ENCODE data around the gene ANKFN1. TPM values are rescaled to one million over a fixed set of nuclear protein-coding genes. Genes with fewer than 3 reads are reported as not detected.

ANKFN1 gene
- total RNA-seq, 2 experiments from 2014 or later, result not detected

GRCh38 chr17:56481659-56482058, 328.4 kb downstream of the ANKFN1 start:
- Mint-ChIP-seq H3K27me3 (peaks cover 21% of the 10 kb centered on the region), H3K4me1 (no peaks in the 10 kb centered on the region), H3K27ac (no peak overlapping the region), H3K4me3 (no peak overlapping the region), H3K36me3 (no peaks in the 10 kb centered on the region), H3K9me3 (ENCODE audit: low read depth) (no peaks in the 10 kb centered on the region)
- no peak for ATAC-seq
- no peak for DNase-seq
- CTCF ChIA-PET, result no interaction called here

DNA sequence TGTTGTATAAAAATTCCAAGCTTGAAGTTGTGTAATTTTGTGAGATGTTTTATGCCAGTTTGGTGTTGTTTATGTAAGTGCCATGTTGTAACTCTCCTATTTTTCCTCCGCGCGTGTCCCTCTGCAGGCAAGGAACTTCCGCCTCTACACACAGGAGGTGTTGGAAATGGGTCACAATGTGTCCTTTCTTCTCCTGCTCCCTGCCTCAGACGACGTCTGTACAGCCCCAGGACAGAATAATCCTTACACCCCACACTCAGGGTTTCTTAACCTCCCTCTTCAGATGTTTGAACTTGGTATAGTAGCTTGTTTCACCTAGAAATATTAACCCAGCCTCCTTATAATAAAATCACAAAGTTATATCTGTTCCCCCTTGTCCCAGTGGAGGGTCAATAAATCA, 329.0 kb downstream of the ANKFN1 start:
- no peak overlapping the region for H3K27ac Mint-ChIP-seq
- ATAC-seq, result no peak

GRCh38 chr17:56486732-56487131, 333.5 kb downstream of the ANKFN1 start:
- Mint-ChIP-seq H3K9me3 (ENCODE audit: low read depth) (no peaks in the 10 kb centered on the region), H3K27ac (no peak overlapping the region), H3K4me1 (no peaks in the 10 kb centered on the region), H3K4me3 (no peak overlapping the region), H3K36me3 (no peaks in the 10 kb centered on the region), H3K27me3 (peaks cover 25% of the 10 kb centered on the region)
- ATAC-seq (no peak), DNase-seq (no peak)
- CTCF ChIA-PET, result interaction anchor here (0.7 kb wide), 1 partner anchor 13 kb away, joined by 3 read pairs; no protein-coding TSS in a partner anchor

More for the DNA sequence above, 329.0 kb downstream of the ANKFN1 start:
- H3K4me3 Mint-ChIP-seq, result no peak overlapping the region
- no peaks in the 10 kb centered on the region for H3K36me3 Mint-ChIP-seq
- H3K9me3 Mint-ChIP-seq (ENCODE audit: low read depth), result no peaks in the 10 kb centered on the region
- no peaks in the 10 kb centered on the region for H3K4me1 Mint-ChIP-seq
- peaks cover 21% of the 10 kb centered on the region for H3K27me3 Mint-ChIP-seq
- no peak for DNase-seq
- CTCF ChIA-PET, result no interaction called here

GRCh38 chr17:56488800-56489199, 335.5 kb downstream of the ANKFN1 start:
- no peaks in the 10 kb centered on the region for H3K4me1 Mint-ChIP-seq
- DNase-seq (no peak), ATAC-seq (no peak)
- H3K4me3 Mint-ChIP-seq, result no peak overlapping the region
- no peaks in the 10 kb centered on the region for H3K36me3 Mint-ChIP-seq
- CTCF ChIA-PET, result no interaction called here
- no peak overlapping the region for H3K27ac Mint-ChIP-seq
- H3K27me3 Mint-ChIP-seq, result peaks cover 32% of the 10 kb centered on the region
- H3K9me3 Mint-ChIP-seq (ENCODE audit: low read depth), result no peaks in the 10 kb centered on the region

GRCh38 chr17:56489980-56490379, 336.7 kb downstream of the ANKFN1 start:
- Mint-ChIP-seq H3K9me3 (ENCODE audit: low read depth) (no peaks in the 10 kb centered on the region), H3K4me1 (no peaks in the 10 kb centered on the region), H3K27me3 (peaks cover 23% of the 10 kb centered on the region), H3K4me3 (no peak overlapping the region), H3K36me3 (no peaks in the 10 kb centered on the region), H3K27ac (no peak overlapping the region)
- DNase-seq (no peak), ATAC-seq (no peak)
- CTCF ChIA-PET, result no interaction called here

DNA sequence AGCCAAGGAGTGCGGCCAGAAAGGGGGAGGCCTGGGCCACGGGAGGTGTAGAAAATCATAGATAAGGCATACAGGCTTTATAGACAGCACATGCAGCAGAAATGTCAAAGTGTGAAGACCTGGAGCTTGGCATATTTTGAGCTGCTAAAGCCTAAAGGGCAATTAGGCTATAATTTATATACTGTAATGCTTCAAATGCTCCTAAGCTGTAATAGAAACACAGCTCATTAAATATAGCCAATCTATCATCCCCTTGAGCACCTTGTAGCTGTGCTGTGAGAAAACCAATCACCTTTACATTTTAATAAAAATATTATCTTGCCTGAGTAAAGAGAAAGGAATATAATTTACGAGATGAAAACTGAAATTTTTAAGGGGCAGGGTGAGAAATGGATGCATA, 342.3 kb downstream of the ANKFN1 start:
- no peak overlapping the region for H3K4me3 Mint-ChIP-seq
- no peaks in the 10 kb centered on the region for H3K4me1 Mint-ChIP-seq
- ATAC-seq, result no peak
- no peaks in the 10 kb centered on the region for H3K9me3 Mint-ChIP-seq (ENCODE audit: low read depth)
- H3K27ac Mint-ChIP-seq, result no peak overlapping the region
- H3K27me3 Mint-ChIP-seq, result peaks cover 11% of the 10 kb centered on the region
- DNase-seq, result no peak
- H3K36me3 Mint-ChIP-seq, result no peaks in the 10 kb centered on the region
- CTCF ChIA-PET, result no interaction called here

DNA sequence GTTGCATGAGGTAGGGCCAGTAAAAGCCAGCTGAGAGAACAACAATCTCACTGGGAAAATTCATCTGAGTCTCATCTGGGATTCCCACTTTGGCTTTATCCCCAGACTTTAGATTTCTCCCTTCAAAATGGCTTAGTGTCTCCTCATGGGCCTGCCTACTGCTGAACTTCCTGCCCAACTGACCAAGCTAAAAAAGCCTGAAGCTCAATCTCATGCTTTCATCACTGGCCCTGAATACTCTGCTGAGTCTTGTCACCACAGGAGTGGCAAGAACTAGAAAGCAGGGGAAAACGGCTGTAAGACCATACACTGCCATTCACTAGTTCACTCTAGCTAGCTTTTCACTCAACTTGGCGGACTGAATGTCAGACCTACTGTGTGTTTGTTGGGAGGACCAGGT, 343.9 kb downstream of the ANKFN1 start:
- no peak overlapping the region for H3K4me3 Mint-ChIP-seq
- no peak for DNase-seq
- no peaks in the 10 kb centered on the region for H3K9me3 Mint-ChIP-seq (ENCODE audit: low read depth)
- H3K27ac Mint-ChIP-seq, result no peak overlapping the region
- H3K27me3 Mint-ChIP-seq, result peaks cover 23% of the 10 kb centered on the region
- CTCF ChIA-PET, result no interaction called here
- no peaks in the 10 kb centered on the region for H3K36me3 Mint-ChIP-seq
- ATAC-seq, result no peak
- no peaks in the 10 kb centered on the region for H3K4me1 Mint-ChIP-seq

DNA sequence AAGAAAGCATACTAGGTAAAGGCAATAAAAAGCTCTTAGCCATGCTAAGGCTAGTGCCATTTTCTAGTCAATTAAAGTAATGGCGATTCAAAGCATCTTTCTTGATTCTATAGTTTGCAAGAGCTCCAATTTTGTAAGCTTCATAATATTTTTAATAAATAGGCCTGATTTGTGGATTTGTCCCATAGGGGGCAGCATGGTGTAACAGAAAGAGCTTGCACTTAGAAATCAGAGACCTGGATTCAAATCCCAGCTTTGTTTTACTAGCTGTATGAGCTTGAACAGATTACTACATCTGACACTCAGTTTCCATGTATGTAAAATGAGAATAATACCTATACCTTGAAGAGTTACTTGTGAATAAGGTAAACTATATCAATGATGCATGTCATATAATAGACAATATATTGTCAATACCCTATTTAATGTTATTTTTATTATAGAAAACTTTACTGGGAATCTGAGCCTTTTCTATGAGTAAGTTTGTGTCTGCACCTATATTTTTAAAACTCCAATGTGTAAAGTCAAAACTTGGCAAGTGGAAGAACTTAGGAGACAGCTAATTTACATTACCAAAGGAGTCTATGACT, 346.6 kb downstream of the ANKFN1 start:
- ATAC-seq, result no peak
- no peaks in the 10 kb centered on the region for H3K9me3 Mint-ChIP-seq (ENCODE audit: low read depth)
- H3K36me3 Mint-ChIP-seq, result no peaks in the 10 kb centered on the region
- peaks cover 17% of the 10 kb centered on the region for H3K27me3 Mint-ChIP-seq
- CTCF ChIA-PET, result interaction anchor here (0.7 to 1.4 kb wide), 7 partner anchors 9 to 280 kb away, joined by 3 to 12 read pairs (median 5); no protein-coding TSS in a partner anchor
- no peak overlapping the region for H3K27ac Mint-ChIP-seq
- no peaks in the 10 kb centered on the region for H3K4me1 Mint-ChIP-seq
- DNase-seq, result no peak
- no peak overlapping the region for H3K4me3 Mint-ChIP-seq

- Mint-ChIP-seq H3K36me3 (no peaks in the 10 kb centered on the region), H3K4me1 (peaks cover 5% of the 10 kb centered on the region), H3K9me3 (ENCODE audit: low read depth) (no peaks in the 10 kb centered on the region), H3K27me3 (peaks cover 17% of the 10 kb centered on the region), H3K4me3 (no peak overlapping the region), H3K27ac (no peak overlapping the region)
- no peak for DNase-seq
- ATAC-seq, result no peak
- CTCF ChIA-PET, result no interaction called here
These were observed 348.9 kb downstream of the ANKFN1 start for GRCh38 chr17:56502120-56502654.

DNA sequence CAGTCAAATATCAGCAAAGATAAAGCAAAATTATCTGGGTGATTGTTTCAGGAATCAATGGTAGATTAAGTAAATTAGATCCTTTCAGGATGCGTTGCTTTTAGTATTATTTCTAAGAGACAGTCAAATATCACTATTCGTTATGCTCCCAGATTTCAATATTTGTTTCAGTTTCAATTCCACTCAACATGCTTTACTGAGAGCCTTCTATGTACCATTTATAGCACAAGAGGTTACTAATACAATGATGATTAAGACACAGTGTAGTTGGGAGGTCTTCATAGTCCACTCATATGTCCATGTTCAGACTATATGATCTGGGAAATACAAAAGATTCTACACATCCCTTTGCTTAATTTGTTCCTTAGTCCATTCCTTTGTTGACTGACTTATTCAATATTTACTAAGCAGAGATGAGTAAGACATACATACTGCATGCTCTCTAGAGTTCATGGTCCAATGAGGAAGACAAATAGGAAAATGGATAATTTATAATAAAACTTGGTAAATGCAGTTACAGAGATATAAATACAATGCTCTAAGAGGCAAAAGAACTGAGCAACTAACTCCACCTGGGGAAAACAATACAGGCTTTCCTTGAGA, 352.0 kb downstream of the ANKFN1 start:
- no peak for DNase-seq
- Mint-ChIP-seq H3K9me3 (ENCODE audit: low read depth) (no peaks in the 10 kb centered on the region), H3K36me3 (no peaks in the 10 kb centered on the region), H3K27ac (no peak overlapping the region), H3K4me1 (peaks cover 5% of the 10 kb centered on the region), H3K4me3 (no peak overlapping the region), H3K27me3 (peaks cover 24% of the 10 kb centered on the region)
- no peak for ATAC-seq
- CTCF ChIA-PET, result no interaction called here

- Mint-ChIP-seq H3K4me1 (peaks cover 5% of the 10 kb centered on the region), H3K27ac (no peak overlapping the region), H3K36me3 (no peaks in the 10 kb centered on the region), H3K9me3 (ENCODE audit: low read depth) (no peaks in the 10 kb centered on the region), H3K27me3 (peaks cover 17% of the 10 kb centered on the region), H3K4me3 (no peak overlapping the region)
- CTCF ChIA-PET, result no interaction called here
- DNase-seq, result no peak
- no peak for ATAC-seq
These were observed 353.1 kb downstream of the ANKFN1 start for GRCh38 chr17:56506349-56506748.

DNA sequence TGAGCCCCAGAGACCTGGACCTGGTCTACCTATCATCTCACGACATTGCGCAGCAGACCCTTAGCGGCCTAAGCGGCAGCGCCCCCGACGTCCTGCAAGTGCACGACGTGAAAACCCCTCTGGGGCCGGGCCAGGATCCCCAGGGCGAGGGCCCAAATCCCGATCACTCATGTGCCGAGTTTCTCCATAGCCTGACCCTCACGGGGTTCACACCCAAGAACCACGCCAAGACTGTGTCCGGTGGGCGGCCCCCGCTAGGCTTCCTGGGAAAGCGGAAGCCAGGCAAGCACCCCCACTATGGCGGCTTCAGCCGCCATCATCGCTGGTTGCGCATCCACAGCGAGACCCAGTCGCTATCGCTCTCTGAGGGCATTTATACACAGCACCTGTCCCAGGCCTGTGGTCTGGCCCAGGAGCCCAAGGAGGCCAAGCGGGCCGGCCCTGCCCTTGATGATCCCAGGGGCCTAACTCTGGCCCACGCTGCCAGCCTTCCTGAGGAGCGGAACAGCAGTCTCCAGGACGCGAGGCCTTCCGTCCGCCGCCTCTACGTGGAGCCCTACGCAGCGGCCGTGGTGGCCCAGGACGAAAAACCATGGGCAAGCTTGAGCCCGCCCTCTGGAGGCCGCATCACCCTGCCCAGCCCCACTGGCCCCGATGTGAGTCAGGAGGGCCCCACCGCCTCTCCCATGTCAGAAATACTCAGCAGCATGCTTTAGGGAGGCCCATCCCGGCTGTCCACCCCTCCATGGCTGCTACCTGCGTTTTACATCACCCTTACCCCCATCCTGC, 357.5 kb downstream of the ANKFN1 start:
- Mint-ChIP-seq H3K36me3 (no peaks in the 10 kb centered on the region), H3K9me3 (ENCODE audit: low read depth) (no peaks in the 10 kb centered on the region), H3K4me1 (no peaks in the 10 kb centered on the region), H3K4me3 (no peak overlapping the region), H3K27ac (no peak overlapping the region), H3K27me3 (peaks cover 29% of the 10 kb centered on the region)
- no peak for ATAC-seq
- no peak for DNase-seq
- CTCF ChIA-PET, result no interaction called here

DNA sequence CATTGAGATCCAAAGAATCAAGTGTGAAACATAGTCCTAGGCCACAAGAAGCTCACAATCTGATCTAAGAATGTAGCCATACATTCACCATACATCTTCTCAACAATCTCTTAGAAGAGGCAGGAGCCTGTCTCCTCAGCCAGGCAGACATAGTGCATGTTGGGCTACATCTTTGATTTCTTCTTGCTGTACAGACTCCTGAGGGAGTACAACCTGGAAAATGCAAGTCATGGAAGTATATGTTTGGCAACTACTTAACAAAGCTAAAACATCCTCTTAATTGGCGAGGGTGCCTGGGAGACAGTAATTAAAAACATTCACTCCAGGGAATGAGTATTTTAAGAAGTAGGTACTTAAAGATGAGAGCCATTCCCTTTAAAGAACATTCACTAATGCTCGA, 361.0 kb downstream of the ANKFN1 start:
- ATAC-seq, result no peak
- Mint-ChIP-seq H3K36me3 (no peaks in the 10 kb centered on the region), H3K27me3 (peaks cover 33% of the 10 kb centered on the region), H3K4me1 (no peaks in the 10 kb centered on the region), H3K4me3 (no peak overlapping the region), H3K9me3 (ENCODE audit: low read depth) (no peaks in the 10 kb centered on the region), H3K27ac (no peak overlapping the region)
- CTCF ChIA-PET, result interaction anchor here (1.3 kb wide), 1 partner anchor 15 kb away, joined by 3 read pairs; no protein-coding TSS in a partner anchor
- DNase-seq, result no peak

- Mint-ChIP-seq H3K4me3 (no peak overlapping the region), H3K9me3 (ENCODE audit: low read depth) (no peaks in the 10 kb centered on the region), H3K27me3 (peaks cover 33% of the 10 kb centered on the region), H3K4me1 (no peaks in the 10 kb centered on the region), H3K27ac (no peak overlapping the region), H3K36me3 (no peaks in the 10 kb centered on the region)
- DNase-seq (no peak), ATAC-seq (no peak)
- CTCF ChIA-PET, result interaction anchor here (1.3 kb wide), 1 partner anchor 15 kb away, joined by 3 read pairs; no protein-coding TSS in a partner anchor
These were observed 361.6 kb downstream of the ANKFN1 start for GRCh38 chr17:56514899-56515298.
